GM21360 (cell line): ENCODE results near the gene PCDHB12.

Experiments
- ATAC-seq: cut with Tn5 transposase; IDR thresholded peaks from one replicate; pipeline ENCODE4 v1.9.1; 2021; ENCODE audit warnings: mild to moderate bottlenecking, moderate library complexity; ENCODE audit not compliant: unreplicated experiment

PCDHB12 gene

GRCh38 chr5:141260458-141261237 is 52.1 kb downstream of the PCDHB12 start:
- ATAC-seq: no peak

- ATAC-seq: no peak
These were observed 52.7 kb downstream of the PCDHB12 start for GRCh38 chr5:141261238-141261546.
